Retinal pigment epithelial cell (primary cell): Measurements from ENCODE around the gene WWOX.

Source experiments
- DNase-seq: peaks from one replicate; pipeline ENCODE4 v3.0.0-alpha.2; 2010; ENCODE audit warnings: low read depth
- H3K4me3 ChIP-seq: 2 replicates; pipeline ENCODE4 v1.5.1; 2011; ENCODE audit warnings: mild to moderate bottlenecking, low read length, control low read depth, moderate library complexity
- TF ChIP-seq, protein P1 (sequence below): conservative IDR thresholded peaks from 2 replicates; pipeline ENCODE4 v1.5.1; 2011; ENCODE audit warnings: low read depth, low read length, control low read depth, inconsistent platforms

The WWOX gene

DNA sequence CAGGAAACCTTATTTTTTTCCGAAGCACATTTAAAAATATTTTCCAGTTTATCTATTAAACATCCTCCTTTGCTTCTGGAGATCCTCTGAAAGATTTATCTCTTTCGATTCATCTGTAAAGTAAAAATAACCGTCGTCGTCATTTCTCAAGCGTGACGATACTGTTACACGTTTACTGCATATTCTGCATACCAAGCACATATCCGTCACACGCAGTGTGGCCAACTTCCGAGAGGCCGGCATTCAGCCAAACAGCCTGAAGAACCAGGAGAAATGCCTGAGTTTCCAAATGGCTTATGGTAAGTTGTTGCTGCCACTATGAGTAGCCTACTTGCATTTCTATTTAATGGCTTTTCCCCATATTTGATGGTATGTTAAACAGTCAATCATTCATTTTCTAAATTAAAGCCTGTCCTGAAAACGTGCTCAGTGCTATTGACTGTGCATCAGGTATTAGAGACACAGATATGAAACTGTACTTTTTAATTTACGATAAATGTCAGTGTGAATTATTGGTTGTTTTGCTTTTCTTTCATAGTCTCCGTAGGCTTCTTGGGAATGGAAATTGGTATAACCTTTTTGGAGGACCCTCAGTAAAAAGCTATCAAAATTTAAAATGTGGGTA, 275.7 kb downstream of the WWOX start:
- H3K4me3 ChIP-seq = no peak overlapping the region
- DNase-seq = no peak
- TF ChIP-seq, protein P1, sequence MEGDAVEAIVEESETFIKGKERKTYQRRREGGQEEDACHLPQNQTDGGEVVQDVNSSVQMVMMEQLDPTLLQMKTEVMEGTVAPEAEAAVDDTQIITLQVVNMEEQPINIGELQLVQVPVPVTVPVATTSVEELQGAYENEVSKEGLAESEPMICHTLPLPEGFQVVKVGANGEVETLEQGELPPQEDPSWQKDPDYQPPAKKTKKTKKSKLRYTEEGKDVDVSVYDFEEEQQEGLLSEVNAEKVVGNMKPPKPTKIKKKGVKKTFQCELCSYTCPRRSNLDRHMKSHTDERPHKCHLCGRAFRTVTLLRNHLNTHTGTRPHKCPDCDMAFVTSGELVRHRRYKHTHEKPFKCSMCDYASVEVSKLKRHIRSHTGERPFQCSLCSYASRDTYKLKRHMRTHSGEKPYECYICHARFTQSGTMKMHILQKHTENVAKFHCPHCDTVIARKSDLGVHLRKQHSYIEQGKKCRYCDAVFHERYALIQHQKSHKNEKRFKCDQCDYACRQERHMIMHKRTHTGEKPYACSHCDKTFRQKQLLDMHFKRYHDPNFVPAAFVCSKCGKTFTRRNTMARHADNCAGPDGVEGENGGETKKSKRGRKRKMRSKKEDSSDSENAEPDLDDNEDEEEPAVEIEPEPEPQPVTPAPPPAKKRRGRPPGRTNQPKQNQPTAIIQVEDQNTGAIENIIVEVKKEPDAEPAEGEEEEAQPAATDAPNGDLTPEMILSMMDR = no peak

DNA sequence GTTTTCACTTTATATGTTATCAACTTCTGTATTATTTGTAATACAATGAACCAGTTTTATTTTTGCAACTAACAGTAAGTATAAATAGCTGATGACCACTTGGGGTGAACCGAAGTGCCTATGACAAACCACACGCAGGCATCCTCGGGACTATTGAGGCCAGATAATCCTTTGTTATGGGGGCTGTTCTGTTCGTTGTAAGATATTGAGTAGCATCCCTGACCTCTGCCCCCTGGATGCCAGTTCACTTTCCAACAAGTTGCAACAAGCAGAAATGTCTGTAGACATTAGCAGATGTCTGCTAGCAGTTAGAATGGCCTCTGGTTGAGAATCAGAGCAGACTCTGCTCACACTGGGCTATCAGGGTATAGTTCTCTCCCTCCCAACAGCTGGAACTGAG, 277.0 kb downstream of the WWOX start:
- TF ChIP-seq, protein P1 = no peak
- no peak overlapping the region for H3K4me3 ChIP-seq
- no peak for DNase-seq

DNA sequence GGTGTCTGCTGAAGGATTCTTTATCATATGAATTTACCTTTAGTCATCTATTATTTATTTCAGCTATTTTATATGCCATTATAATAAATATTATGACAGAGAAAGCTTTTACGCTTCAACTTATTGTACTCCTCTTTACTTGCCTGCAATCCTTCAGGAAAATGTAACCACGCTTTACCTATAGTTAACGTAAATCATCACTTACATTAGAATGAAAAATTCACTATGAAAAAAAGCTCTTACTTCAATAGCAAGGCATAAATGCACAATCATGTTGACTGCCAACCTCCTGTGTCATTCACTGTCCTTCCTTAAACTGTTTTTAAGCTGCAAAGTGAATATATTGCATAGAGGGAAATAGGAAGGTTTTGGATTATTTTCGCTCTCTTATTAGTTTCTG, 277.9 kb downstream of the WWOX start:
- no peak for DNase-seq
- H3K4me3 ChIP-seq = no peak overlapping the region
- TF ChIP-seq, protein P1 = no peak

DNA sequence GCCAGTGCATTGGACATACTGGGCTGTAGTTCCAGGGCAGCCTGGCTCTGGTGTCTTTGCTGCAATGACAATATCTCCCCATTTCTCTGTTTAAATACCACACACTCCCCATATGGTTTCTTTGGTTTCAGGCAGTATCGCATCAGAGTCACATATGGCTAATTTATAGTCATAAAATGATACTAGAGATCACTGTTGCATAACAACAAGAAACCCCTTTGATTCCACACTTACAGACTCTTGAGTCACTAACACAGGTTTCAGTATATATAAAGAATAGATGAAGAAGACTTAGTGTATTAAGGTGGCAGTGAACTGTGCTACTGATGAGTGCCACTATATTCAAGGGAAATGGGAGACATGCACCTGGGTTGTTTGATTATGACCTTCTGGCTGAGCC, 281.6 kb downstream of the WWOX start:
- TF ChIP-seq, protein P1 = no peak
- no peak for DNase-seq
- no peak overlapping the region for H3K4me3 ChIP-seq

DNA sequence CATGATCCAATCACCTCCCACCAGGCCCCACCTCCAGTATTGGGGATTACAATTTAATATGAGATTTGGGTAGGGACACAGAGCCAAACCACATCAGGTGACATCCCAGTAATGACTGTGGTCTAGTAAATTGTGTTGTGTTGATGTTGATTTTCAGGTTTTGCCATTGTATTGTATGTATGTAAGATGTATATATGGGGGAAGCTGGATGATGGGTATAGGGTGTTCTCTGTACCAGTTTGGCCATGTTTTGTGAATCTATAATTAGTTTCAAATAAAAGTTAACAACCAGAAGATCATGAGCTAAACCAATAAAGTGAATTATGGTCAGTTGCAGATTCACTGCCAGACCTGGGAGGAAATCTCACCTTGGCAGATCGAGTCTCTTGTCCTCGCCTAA, 283.7 kb downstream of the WWOX start:
- DNase-seq = no peak
- TF ChIP-seq, protein P1 = no peak
- H3K4me3 ChIP-seq = no peak overlapping the region

DNA sequence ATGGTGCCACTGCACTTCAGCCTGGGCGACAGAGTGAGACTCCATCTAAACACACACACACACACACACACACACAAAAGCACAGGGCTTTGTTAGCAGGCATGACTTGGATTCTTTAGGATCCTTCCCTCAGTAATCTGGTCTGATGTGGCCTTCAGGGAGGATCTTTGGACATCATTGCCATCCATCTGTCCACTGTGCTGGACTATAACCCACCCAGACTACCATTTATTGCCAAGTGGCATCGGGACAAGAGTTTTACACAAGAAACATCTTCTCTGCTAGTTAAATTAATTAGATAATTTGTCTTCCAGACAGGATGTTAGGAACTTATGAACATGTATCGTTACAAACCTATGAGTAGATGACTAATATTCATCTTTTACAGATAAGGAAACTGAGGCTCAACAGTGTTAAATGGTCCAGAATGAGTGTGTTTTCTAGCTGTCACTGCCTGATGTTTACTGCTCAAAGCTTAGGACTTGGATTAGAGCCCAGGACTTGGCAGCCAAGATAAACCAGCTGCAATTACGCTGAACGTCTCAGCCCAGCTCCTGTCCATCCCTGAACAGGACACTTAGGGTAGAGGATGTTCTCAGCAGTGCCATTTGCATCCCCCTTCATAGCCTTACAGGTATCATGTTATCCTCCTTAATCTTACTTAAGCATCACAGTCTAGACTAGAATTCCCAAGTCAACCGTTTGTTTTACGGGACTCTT, 285.8 kb downstream of the WWOX start:
- no peak overlapping the region for H3K4me3 ChIP-seq
- DNase-seq = no peak
- TF ChIP-seq, protein P1 = no peak
